BLaER1 (cell line): Measurements from ENCODE around the gene AMDHD2.
"Not testable (repeated sequence)": the region's sequence is repeated elsewhere in the genome, so short reads cannot be mapped to it uniquely, and the experiment has no call there.

Experiments
- H3K27ac ChIP-seq: shearing (Covaris generic); formaldehyde crosslinking; 2 replicates; pipeline ENCODE4 v1.8.1; 2022
- H3K27me3 ChIP-seq: shearing (Covaris generic); formaldehyde crosslinking; 2 replicates; pipeline ENCODE4 v1.8.1; 2022
- H3K36me3 ChIP-seq: shearing (Covaris generic); formaldehyde crosslinking; 2 replicates; pipeline ENCODE4 v1.8.1; 2022
- H3K4me1 ChIP-seq: shearing (Covaris generic); formaldehyde crosslinking; 2 replicates; pipeline ENCODE4 v1.8.1; 2022
- H3K4me2 ChIP-seq: shearing (Covaris generic); formaldehyde crosslinking; 2 replicates; pipeline ENCODE4 v1.8.1; 2022
- H3K4me3 ChIP-seq: shearing (Covaris generic); formaldehyde crosslinking; 2 replicates; pipeline ENCODE4 v1.8.1; 2022
- H3K9ac ChIP-seq: shearing (Covaris generic); formaldehyde crosslinking; 2 replicates; pipeline ENCODE4 v1.8.1; 2022
- H3K9me3 ChIP-seq: shearing (Covaris generic); formaldehyde crosslinking; 2 replicates; pipeline ENCODE4 v1.8.1; 2022
- H4K20me1 ChIP-seq: shearing (Covaris generic); formaldehyde crosslinking; 2 replicates; pipeline ENCODE4 v1.8.1; 2022
- Cebpa-rat ChIP-seq: shearing (Covaris generic); IDR thresholded peaks from 2 replicates; pipeline ENCODE4 v1.8.1; 2022

The AMDHD2 gene

DNA sequence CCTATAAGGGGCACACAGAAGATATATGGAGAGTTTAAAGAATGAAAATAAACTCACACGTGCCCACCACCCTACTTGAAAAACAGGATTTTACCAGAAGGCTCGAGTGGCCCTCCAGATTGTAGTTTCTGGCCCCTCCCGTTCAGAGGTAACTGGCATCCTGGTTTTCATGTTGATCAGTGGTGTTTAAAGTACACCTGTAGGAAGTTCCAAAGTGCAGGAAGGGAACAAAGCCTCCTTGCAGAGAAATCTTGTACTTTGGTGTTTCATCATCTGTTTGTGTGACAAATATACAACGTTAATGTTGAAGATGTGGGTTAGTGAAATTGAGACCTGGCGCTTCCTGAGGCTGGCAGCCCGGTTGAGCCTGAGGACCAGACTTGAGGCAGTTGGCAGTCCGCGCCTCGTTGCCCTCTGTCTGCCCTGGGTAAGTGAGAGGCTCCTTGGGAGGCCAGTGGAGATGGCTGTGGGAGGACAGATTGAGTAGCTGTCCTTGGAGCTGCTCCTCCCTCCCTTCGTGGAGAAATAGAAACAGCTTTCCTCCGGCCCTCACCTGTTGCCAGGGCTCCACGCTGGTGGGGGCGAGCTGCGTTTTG, 30.2 kb downstream of the AMDHD2 start:
- H3K27me3 ChIP-seq, result not testable (repeated sequence)
- peaks cover 20% of the 10 kb centered on the region for H4K20me1 ChIP-seq

DNA sequence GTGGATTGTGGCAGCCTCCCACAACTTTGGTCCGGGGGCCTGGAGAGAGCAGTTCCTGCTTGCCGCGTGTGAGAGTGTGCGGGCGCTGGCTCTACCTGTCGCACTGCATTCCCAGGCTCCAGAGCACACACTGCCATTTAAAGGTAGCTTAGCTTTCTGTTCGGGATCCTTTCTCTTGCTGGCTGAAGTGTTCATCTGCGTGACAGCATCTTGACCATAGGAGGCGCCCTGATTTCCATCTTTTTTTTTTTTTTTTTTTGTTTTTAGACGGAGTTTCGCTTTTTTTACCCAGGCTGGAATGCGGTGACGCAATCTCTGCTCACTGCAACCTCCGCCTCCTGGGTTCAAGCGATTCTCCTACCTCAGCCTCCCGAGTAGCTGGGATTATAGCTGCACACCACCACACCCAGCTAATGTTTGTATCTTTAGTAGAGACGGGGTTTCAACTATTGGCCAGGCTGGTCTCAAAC, 31.3 kb downstream of the AMDHD2 start:
- not testable (repeated sequence) for H3K9ac ChIP-seq, H3K4me3 ChIP-seq, H3K9me3 ChIP-seq, H3K36me3 ChIP-seq, H3K4me1 ChIP-seq, H3K4me2 ChIP-seq, H4K20me1 ChIP-seq, H3K27me3 ChIP-seq, H3K27ac ChIP-seq
- TF ChIP-seq Cebpa-rat, result 0 out of 2 replicates have a peak, but pooled peaks have one; percentile 22

More for the DNA sequence above, 30.2 kb downstream of the AMDHD2 start:
- not testable (repeated sequence) for H3K4me3 ChIP-seq, H3K27ac ChIP-seq, H3K9ac ChIP-seq, H3K36me3 ChIP-seq, H3K9me3 ChIP-seq, H3K4me2 ChIP-seq
- H3K4me1 ChIP-seq, result peaks cover 13% of the 10 kb centered on the region; the same call in 1 of the 2 replicates

DNA sequence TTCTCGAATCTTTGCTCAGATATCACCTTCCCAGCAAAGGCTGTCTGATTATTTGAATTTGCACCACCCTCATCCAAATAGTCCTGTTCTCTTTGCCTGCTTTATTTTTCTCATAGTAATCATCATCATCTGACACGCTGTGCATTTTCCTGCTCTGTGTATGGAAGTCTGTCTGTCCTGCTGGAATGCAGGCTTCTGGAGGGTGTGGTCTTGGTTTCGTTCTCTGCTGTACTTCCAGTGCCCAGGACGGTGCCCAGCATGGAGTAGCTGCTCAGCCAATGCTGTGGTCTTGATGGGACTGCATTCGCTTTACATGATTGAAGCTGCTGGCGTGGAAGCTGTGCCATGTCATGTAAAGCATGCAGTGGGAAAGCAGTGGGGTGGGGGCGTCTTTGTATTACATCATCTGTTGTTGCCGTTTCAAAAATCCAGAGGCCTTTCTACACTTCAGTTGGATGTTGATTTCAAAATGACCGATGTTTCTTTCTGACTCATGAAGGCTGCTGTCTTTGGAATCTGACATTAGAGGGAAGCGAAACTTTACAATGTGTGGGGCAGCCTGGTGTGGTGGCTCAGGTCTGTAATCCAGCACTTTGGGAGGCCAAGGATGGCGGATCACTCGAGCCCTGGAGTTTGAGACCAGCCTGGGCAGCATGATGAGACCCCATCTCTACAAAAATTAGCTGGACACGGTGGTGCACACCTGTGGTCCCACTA, 34.7 kb downstream of the AMDHD2 start:
- not testable (repeated sequence) for H3K9me3 ChIP-seq

DNA sequence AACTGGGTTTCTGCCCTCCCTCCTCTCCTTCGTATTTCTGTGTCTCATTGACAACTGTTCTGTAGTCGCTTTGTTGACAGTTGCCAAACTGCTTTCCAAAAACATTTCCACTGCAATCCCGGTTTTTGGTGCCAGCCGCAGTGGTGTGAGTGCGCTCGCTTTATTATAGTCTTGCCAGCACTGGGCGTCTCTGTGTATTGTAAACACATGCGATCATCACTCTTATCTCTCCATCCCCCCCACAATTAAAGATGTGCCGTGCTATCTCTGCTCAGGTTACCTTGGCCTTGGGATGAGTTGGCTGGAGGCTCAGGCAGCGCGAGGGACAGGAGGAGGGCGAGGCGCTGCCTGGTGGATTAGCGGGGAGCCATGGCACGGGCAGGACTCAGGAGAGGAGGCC, 37.0 kb downstream of the AMDHD2 start:
- H3K27ac ChIP-seq, result not testable (repeated sequence)

More for the DNA sequence above, 34.7 kb downstream of the AMDHD2 start:
- H3K36me3 ChIP-seq, H3K9ac ChIP-seq, H3K4me1 ChIP-seq, H3K27ac ChIP-seq, H3K4me2 ChIP-seq, H3K27me3 ChIP-seq, H3K4me3 ChIP-seq, H4K20me1 ChIP-seq: not testable (repeated sequence)

DNA sequence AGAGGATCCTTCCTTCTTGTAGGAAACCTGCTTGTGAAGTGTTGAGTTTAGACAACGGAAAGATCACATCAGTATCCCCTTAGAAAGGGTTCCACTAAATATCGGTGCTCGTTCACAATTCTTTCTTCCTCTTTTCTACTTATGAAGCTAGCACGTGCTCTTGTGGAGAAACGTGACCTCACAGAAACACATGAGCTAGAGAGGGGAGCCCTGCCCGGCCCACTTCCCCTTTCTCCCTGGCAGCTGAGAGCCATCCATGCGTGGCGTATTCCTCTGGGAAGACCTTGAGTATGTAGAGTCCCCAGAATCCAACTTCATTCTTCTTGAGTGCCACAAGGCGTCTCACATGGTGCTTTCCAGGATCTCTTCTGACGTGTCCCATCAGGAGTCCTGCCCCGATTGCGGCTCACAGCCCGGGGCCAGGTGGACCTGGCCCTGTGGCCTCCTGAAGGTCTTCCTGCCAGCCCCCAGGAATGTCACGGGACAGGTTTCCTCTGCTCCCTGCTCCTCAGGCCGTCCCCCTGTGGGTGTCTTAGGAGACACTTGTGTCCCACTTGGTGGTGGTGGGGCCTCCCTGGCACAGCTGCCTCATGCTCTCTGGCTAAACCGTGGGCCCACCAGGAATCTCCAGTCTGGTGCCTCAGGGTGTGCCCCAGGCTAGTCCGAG, 40.1 kb downstream of the AMDHD2 start:
- not testable (repeated sequence) for H3K27ac ChIP-seq, H3K27me3 ChIP-seq, H3K4me3 ChIP-seq, H3K36me3 ChIP-seq, H3K9me3 ChIP-seq, H3K4me1 ChIP-seq, H3K9ac ChIP-seq, H4K20me1 ChIP-seq
- 0 out of 2 replicates have a peak overlapping the region, but pooled peaks have one; percentile 30 for H3K4me2 ChIP-seq

More for the DNA sequence above, 37.0 kb downstream of the AMDHD2 start:
- H3K27me3 ChIP-seq, H3K9me3 ChIP-seq, H3K4me1 ChIP-seq, H4K20me1 ChIP-seq, H3K9ac ChIP-seq, H3K36me3 ChIP-seq, H3K4me3 ChIP-seq, H3K4me2 ChIP-seq: not testable (repeated sequence)

DNA sequence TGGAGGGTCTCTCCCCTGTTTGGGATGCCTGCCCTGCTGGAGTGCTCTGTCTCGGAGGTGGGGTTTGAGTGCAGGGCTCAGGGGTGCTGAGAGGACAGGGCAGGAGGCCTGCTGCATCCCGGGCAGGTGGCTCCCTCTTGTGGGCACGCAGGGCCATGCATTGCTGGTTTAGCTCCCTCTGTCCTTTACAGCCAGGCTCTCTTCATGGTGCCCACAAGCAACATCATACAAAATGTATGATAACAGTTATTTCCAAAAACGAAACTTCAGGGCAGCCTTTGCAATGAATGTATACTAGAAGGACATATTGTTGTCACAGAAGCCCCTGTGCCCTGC, 40.6 kb downstream of the AMDHD2 start:
- H3K4me1 ChIP-seq, H3K36me3 ChIP-seq, H4K20me1 ChIP-seq, H3K4me3 ChIP-seq, H3K9ac ChIP-seq, H3K27me3 ChIP-seq, H3K4me2 ChIP-seq, H3K27ac ChIP-seq, H3K9me3 ChIP-seq: not testable (repeated sequence)

DNA sequence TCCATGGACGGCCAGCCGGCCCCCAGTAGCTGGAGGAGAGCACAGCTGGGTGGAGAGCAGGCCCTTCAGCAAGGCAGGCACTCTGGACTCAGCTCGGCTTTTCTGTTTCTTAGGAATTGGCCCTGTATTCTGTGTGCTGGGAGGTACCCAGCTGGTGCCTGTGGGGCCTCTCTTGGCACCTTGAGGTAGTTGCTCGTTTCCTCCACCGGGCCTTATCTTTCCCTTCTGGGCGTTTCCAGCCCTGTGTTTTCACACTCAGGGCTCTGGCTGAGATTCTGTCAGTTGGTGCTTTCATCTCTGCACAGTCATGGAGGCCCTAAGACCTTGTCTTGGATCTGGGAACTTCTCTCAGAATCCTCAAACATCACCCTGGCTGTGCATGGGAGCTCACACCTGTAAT, 47.3 kb downstream of the AMDHD2 start:
- not testable (repeated sequence) for H3K27ac ChIP-seq, H3K36me3 ChIP-seq, H3K4me3 ChIP-seq, H3K4me2 ChIP-seq, H3K9ac ChIP-seq, H4K20me1 ChIP-seq, H3K9me3 ChIP-seq, H3K4me1 ChIP-seq, H3K27me3 ChIP-seq

DNA sequence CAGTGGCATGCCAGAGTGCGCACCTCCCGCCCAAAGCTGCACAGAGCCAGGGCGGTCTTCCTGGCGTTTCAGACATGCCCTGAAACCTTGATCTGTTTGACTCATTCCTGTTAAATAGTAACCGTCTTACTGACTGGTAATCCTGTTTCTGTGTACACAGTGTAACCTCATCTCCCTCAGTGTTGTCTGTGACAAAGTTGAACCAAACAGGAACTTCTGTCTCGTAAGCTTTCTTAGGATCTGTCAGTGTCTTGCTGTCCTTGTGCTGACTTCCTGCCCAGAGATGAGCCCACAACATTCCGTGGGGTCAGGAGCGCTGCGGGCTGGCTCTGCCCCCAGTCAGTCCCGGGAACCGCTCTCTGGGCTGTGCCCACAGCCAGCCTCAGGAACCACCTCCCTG, 48.4 kb downstream of the AMDHD2 start:
- not testable (repeated sequence) for H3K4me3 ChIP-seq, H4K20me1 ChIP-seq

DNA sequence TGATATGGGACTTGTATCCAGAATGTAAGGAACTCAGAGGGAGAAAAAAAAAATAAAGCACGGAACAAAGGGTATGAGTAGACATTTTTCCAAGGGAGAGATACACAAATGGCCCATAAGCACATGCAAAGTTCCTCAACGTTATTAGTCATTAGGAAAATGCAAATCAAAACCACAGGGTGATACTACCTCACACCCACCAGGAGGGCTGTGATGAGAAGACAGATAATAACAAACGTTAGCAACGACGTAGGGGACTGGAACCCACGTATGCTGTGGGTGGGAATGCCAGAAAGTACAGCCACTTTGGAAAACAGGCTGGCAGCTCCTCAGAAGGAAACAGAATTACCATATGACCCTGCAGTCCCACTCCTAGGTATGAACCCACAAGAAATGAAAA, 52.5 kb downstream of the AMDHD2 start:
- not testable (repeated sequence) for H3K4me2 ChIP-seq, H3K36me3 ChIP-seq, H4K20me1 ChIP-seq, H3K9me3 ChIP-seq, H3K9ac ChIP-seq, H3K4me1 ChIP-seq, H3K27me3 ChIP-seq, H3K4me3 ChIP-seq, H3K27ac ChIP-seq

More for the DNA sequence above, 48.4 kb downstream of the AMDHD2 start:
- H3K27me3 ChIP-seq, H3K9ac ChIP-seq, H3K9me3 ChIP-seq, H3K4me1 ChIP-seq, H3K4me2 ChIP-seq, H3K27ac ChIP-seq, H3K36me3 ChIP-seq: not testable (repeated sequence)

DNA sequence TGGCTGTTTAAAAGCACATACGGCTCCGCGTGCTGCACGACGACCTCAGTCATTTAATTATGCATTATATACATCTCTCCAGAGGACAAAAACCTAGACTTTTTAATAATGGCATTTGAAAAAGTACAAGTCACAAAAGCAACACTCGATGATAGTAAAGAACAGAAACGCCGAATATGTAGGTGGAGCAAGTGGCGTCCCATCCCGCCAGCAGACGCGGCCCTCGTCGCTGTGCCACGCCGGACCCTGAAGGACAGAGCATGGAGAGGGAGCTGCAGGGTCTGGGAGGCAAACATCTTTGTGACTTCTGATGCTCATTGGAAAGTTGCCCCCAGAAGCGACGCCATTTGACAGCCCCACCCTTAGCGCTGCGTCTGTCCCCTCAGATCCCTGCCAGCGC, 55.7 kb downstream of the AMDHD2 start:
- not testable (repeated sequence) for H3K4me1 ChIP-seq

DNA sequence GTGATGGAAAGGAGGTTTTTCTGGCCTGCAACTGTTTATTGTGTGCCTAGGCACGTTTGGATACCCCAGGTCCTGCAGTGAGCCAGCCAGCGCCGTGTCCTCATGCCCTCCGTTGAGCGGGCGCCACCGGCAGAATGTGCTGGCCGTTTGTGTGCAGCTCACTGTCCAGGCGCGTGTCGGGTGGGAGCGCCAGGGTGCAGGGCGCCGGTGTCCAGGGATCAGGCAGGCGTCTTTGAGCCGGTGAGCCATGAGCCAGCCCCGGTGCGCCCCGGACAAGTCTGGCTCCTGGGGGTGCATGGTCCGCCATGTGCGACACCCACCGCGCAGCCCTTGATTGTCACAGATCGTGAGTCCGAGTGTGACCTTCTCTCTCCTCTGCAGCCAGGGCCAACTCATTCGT, 56.9 kb downstream of the AMDHD2 start:
- H3K9ac ChIP-seq, result not testable (repeated sequence)

More for the DNA sequence above, 55.7 kb downstream of the AMDHD2 start:
- not testable (repeated sequence) for H3K9me3 ChIP-seq, H3K27ac ChIP-seq, H4K20me1 ChIP-seq, H3K4me2 ChIP-seq, H3K4me3 ChIP-seq, H3K9ac ChIP-seq, H3K36me3 ChIP-seq, H3K27me3 ChIP-seq

DNA sequence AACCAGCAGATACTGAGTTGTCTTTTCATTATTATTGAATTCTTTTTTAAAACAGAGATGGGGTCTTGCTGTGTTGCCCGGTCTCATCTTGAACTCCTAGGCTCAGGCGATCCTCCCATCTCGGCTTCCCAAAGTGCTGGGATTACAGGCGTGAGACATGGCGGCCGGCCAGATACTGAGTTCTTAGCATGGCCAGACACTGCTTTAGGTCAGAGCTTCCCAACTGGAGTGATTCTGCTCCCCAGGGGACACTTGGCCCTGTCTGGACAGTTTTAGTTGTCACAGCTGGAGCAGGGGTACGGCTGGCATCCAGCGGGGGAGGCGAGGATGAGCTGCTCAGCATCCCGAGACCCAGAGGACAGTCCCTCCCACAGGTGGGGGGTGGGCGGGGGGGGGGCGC, 58.7 kb downstream of the AMDHD2 start:
- H3K4me3 ChIP-seq, H3K9me3 ChIP-seq, H3K4me2 ChIP-seq, H3K36me3 ChIP-seq, H3K27me3 ChIP-seq, H3K9ac ChIP-seq, H3K4me1 ChIP-seq, H3K27ac ChIP-seq, H4K20me1 ChIP-seq: not testable (repeated sequence)

More for the DNA sequence above, 56.9 kb downstream of the AMDHD2 start:
- not testable (repeated sequence) for H4K20me1 ChIP-seq, H3K9me3 ChIP-seq, H3K27ac ChIP-seq, H3K36me3 ChIP-seq, H3K27me3 ChIP-seq, H3K4me2 ChIP-seq, H3K4me3 ChIP-seq, H3K4me1 ChIP-seq

DNA sequence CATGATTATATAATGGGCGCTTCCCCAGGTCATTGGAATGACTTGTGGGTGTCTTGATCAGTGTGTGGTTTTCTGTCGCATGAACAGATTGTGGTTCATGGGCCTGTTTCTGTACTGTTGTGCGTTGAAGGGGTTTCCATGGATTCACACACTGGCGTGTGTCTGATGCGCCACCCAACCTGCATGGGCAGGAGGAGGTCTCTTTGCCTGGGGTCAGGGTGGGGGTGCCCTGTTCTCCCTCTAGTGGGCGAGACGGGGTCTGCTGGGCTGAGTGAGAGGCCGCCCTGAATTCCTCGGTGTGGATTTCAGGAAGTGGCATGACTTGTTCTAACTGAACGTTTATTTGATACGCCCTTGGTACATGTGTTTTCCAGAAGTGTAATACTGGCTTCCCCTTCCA, 60.0 kb downstream of the AMDHD2 start:
- not testable (repeated sequence) for H3K9ac ChIP-seq, H3K27ac ChIP-seq, H3K9me3 ChIP-seq, H3K4me2 ChIP-seq, H3K4me3 ChIP-seq, H4K20me1 ChIP-seq, H3K27me3 ChIP-seq, H3K4me1 ChIP-seq
- peaks cover 13% of the 10 kb centered on the region for H3K36me3 ChIP-seq

DNA sequence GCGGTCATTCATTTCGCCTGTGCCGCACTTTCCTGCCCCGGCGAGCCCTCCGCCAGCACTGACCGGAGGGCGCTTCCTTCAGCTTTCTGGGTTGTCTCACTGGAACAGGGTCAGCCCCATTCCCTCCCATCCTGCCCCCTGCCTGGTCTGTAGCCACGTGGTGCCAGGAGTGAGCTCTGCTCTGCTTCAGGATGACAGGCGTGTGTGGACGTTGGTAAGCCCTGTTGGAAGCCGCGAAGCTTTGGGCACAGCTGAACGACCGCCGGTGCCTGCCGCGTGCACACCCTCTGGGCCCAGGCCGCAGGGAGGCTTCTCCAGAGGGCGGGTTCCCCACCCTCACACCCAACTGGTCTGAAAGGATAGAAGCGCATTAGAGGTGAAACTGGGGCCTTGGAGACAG, 60.6 kb downstream of the AMDHD2 start:
- Histone ChIP-seq H4K20me1 (peaks cover 12% of the 10 kb centered on the region), H3K4me1 (peaks cover 12% of the 10 kb centered on the region), H3K36me3 (peaks cover 20% of the 10 kb centered on the region)
- not testable (repeated sequence) for H3K4me3 ChIP-seq, H3K27me3 ChIP-seq, H3K9ac ChIP-seq, H3K9me3 ChIP-seq, H3K4me2 ChIP-seq, H3K27ac ChIP-seq
